Activated T-cell treated with anti-CD3 and anti-CD28 coated beads, Interleukin-2, amount 50 U/mL, for 72 hours (primary cell): ENCODE data around the gene LPP. TPM values are rescaled to one million over a fixed set of nuclear protein-coding genes. Genes with fewer than 3 reads are reported as not detected.

ENCODE experiments used
- ATAC-seq, 2 donors: fragments of 150-1000 bp; cut with Tn5 transposase; replicated peaks in 1 of 2; 2 replicates each; pipeline ENCODE4 v1.10.0; 2021; ENCODE audit warnings: moderate library complexity in 2 of 2, mild to moderate bottlenecking in 1 of 2
- DNase-seq, 2 donors: peaks; one replicate each; pipeline ENCODE4 v3.0.0; 2021 to 2022; ENCODE audit warnings: mixed read lengths in 1 of 2
- H3K27ac Mint-ChIP-seq: one replicate; pipeline ENCODE4 v1.8.0; 2022; ENCODE audit warnings: mild to moderate bottlenecking, moderate library complexity, mixed read lengths
- H3K27me3 Mint-ChIP-seq: one replicate; pipeline ENCODE4 v1.8.0; 2022; ENCODE audit warnings: low read depth, mixed read lengths
- H3K36me3 Mint-ChIP-seq, 2 donors: one replicate each; pipeline ENCODE4 v1.8.0; 2022; ENCODE audit warnings: mixed read lengths in 2 of 2, mild to moderate bottlenecking in 1 of 2; ENCODE audit not compliant: insufficient read depth in 2 of 2
- H3K4me1 Mint-ChIP-seq: one replicate; pipeline ENCODE4 v1.8.0; 2022; ENCODE audit warnings: low read depth, mixed read lengths
- H3K4me3 Mint-ChIP-seq, 2 donors: one replicate each; pipeline ENCODE4 v1.8.0; 2022; ENCODE audit warnings: mild to moderate bottlenecking in 2 of 2, mixed read lengths in 2 of 2, moderate library complexity in 2 of 2
- H3K9me3 Mint-ChIP-seq, 2 donors: one replicate each; pipeline ENCODE4 v1.8.0; 2022; ENCODE audit warnings: mixed read lengths in 2 of 2
- total RNA-seq, 2 donors: library from RNA; stranded (reverse); gene quantifications; one replicate each; pipeline ENCODE4 v1.2.3, GENCODE V29; 2022

LPP gene
- total RNA-seq, 2 donors from 2014 or later = 50.4 to 67.7 TPM

DNA sequence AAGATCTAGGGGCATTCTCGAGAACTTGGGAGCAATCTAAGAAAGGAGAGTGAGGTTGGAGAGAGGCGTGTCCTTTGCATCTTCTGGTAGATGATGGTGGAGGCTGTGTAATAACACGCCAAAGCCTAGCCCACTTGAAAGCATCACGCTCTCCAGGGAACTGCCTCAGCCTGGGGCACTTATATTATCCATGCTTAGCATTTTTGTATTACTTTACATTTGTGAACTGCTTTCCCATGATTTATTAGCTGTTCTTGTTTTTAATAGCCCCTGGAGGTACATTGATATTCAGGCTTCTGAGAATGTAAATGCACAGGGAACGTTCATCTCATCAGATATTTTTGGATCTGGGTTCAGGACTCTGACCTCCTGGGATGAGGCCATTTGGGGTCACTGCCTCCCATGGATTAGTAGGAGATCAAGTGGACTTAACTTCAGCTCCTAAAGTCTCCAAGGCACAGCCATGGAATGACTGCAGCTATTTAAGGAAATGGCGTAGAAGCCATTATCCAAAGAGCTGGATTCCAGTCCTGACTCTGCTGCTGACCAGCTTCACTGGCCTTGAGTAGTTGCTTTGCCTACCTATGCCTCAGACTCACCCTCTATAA, 124.9 kb downstream of the LPP start:
- Mint-ChIP-seq H3K27ac (no peak overlapping the region), H3K36me3 (peaks cover 0 to 1% of the 10 kb centered on the region in 2 donors), H3K27me3 (no peaks in the 10 kb centered on the region), H3K4me3 (no peak overlapping the region), H3K9me3 (no peaks in the 10 kb centered on the region), H3K4me1 (peaks cover 42% of the 10 kb centered on the region)
- no peak for ATAC-seq
- no peak for DNase-seq

DNA sequence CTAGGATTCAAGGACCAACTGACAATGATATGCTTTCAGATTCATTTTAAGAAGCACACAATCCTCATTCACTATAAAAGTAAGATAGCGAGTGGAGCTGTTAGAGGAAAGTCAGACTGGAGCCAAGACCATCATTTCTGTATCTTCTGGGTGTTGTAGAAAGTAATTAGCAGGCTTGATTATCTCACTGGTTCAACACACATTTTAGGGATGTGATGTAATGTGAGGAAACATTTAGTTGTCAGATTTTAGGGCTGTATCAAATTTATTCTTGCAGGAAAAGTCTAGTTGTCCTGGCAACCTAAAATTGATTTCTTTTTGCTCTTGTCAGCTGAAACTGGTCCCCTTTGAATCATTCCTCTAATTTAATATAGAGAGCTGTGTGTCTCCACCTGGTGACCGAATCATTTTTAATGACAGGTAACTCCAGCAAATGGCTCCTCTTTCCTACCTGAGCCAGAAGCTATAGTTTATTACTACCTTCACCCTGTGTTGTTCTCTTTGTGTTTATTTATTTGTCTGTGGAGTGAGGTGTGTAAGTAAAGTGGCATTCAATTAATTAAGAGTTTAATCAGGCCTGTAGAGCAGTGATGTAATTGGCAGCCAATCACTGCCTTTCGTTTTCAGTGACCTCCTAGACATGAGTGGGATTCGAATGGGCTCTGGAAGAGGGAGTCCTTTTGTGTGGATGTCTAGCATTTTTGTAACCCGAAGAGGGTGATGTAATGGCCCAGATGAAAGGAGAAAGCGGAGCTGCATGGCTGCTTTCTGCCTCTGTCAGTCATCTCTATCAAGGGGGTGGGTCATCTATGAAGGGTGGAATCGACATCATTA, 125.8 kb downstream of the LPP start:
- ATAC-seq (peak in 1 of 2 donors; percentile 20), DNase-seq (no peak)
- peak overlapping the region; percentile 32 for H3K27ac Mint-ChIP-seq
- H3K4me1 Mint-ChIP-seq = peaks cover 51% of the 10 kb centered on the region
- no peak overlapping the region for H3K4me3 Mint-ChIP-seq
- H3K9me3 Mint-ChIP-seq = no peaks in the 10 kb centered on the region
- H3K36me3 Mint-ChIP-seq = peaks cover 0 to 1% of the 10 kb centered on the region in 2 donors
- no peaks in the 10 kb centered on the region for H3K27me3 Mint-ChIP-seq

DNA sequence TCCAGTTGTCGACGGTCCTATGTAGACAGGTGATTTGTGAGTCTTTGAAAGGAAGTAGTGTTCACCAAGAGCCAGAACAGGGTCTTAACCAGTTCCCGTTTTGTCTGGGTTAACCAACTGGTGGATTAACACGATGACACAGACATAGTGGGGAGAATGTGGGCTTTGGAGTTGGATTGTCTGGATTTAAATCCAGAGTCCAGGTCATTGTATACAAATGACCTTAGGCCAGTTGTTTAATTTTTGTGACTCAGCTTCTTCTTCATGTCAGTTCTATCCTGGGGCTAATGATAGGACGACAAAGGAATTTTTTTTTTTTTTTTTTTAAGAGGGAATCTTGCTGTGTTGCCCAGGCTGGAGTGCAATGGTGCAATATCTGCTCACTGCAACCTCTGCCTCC, 126.7 kb downstream of the LPP start:
- Mint-ChIP-seq H3K4me3 (no peak overlapping the region), H3K27ac (no peak overlapping the region), H3K4me1 (peaks cover 60% of the 10 kb centered on the region), H3K9me3 (no peaks in the 10 kb centered on the region), H3K36me3 (peaks cover 0 to 1% of the 10 kb centered on the region in 2 donors), H3K27me3 (no peaks in the 10 kb centered on the region)
- no peak for DNase-seq
- ATAC-seq = no peak

DNA sequence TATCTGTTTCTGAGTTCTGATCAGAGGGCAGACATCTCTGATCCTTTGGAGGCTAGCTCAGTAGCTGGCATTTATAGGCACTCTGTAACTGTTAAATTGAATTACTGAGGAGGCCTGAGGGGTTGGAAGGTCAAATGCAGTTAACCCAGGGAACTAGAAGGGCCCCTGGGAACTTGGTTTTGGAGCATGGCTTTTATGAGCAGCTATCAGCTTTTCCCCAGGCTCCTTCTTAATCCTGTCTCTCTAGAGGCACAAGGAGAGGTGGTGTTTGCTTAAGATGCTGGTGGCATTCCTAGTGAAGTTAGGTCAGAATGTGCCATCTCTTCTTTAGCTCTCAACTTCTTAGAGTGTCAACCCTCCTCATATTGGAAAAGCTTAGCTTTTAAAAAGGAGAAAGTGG, 128.9 kb downstream of the LPP start:
- no peak overlapping the region for H3K4me3 Mint-ChIP-seq
- no peaks in the 10 kb centered on the region for H3K27me3 Mint-ChIP-seq
- H3K4me1 Mint-ChIP-seq = peaks cover 76% of the 10 kb centered on the region

DNA sequence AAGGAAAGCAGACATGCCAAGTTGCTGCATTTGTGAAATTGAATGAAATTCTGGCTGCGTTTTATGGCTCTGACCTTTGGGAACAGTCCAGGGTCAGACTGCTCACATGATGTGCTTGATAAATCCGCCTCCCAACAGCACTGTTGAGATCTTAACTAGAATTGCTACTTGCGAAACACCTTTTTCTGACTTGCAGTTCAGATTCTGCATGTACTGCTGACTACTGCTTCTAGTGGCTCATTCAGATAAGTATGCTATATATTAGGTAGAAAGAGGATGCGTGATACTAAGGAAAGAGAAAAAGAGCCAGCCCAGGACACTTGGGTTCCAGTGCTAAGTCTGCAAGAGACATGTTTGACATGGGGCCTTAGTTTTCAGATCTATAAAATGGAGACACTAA, 129.4 kb downstream of the LPP start:
- H3K9me3 Mint-ChIP-seq = no peaks in the 10 kb centered on the region
- no peak for ATAC-seq
- H3K36me3 Mint-ChIP-seq = peaks cover 0 to 1% of the 10 kb centered on the region in 2 donors
- no peak for DNase-seq
- H3K27me3 Mint-ChIP-seq = no peaks in the 10 kb centered on the region
- H3K4me1 Mint-ChIP-seq = peaks cover 77% of the 10 kb centered on the region
- H3K4me3 Mint-ChIP-seq = peak overlapping the region in 1 of 2 donors; percentile 20
- peak overlapping the region; percentile 24 for H3K27ac Mint-ChIP-seq

More for the DNA sequence above, 128.9 kb downstream of the LPP start:
- Mint-ChIP-seq H3K27ac (no peak overlapping the region), H3K36me3 (no peaks in the 10 kb centered on the region), H3K9me3 (no peaks in the 10 kb centered on the region)
- no peak for ATAC-seq
- no peak for DNase-seq

DNA sequence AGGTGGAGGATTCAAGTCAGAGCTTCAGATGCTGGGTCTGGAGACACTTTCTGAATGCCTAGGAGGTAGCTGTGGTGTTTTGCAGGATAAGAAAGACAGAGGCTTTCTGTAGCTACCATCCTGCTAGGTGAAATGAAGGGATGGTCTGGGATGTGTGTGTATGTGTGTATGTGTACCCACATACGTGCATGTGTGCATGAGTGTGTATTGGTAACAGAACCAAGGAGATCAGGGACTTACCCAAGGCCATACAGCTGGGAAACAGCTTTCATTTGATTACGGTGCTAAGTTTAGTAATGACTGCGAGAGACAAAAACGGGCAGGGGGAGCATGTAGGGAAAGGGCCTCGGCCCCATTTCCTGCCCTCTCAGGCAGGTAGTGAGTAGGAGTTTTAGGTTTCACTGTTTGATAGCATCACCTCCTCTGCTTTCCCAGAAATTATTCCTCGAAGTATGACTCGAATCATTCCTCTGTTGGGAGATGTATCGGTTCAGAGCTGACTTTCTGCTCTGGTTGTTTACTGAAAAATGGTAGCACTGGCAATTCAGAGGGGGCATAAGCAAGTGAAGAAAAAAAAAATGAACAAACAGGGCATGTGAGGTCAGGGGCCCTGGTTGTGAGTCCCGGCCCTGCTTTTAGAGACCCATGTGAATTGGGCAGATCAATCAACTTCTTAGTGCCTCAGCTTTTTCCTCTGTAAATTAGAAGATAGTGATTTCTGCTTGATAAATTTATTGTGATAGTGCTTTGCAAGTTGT, 130.7 kb downstream of the LPP start:
- ATAC-seq = peak; percentile 88 to 89
- Mint-ChIP-seq H3K4me3 (peak overlapping the region; percentile 67 to 68), H3K27me3 (no peaks in the 10 kb centered on the region), H3K36me3 (peaks cover 0 to 2% of the 10 kb centered on the region in 2 donors), H3K9me3 (no peaks in the 10 kb centered on the region), H3K4me1 (peaks cover 66% of the 10 kb centered on the region), H3K27ac (peak overlapping the region; percentile 88)
- peak; percentile 69 to 73 for DNase-seq

DNA sequence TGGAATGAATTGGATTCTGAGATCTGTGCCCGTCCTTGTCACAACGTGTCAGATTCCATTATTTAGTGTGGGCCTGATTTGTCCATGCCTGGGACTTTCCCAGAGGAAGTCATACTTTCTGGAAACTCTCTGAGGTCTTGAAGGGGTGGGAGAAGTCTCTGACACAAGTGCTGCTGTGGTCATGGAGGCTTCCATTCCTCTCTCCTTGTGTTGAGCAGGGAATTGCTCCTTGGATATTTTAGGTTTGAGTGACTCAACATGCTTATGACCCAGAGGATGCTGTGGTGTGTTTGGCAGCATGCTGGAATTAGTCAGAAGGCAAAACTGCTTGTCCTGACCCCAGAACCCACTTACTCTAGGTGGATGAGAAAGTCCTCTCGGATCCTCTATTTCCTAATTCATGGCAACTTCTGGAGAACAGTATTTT, 132.1 kb downstream of the LPP start:
- DNase-seq = peak in 1 of 2 donors; percentile 36
- Mint-ChIP-seq H3K4me3 (peak overlapping the region; percentile 39 to 68), H3K27ac (peak overlapping the region; percentile 45), H3K4me1 (peaks cover 59% of the 10 kb centered on the region), H3K27me3 (no peaks in the 10 kb centered on the region), H3K36me3 (peaks cover 3 to 4% of the 10 kb centered on the region in 2 donors), H3K9me3 (no peaks in the 10 kb centered on the region)
- peak; percentile 8 to 47 for ATAC-seq

DNA sequence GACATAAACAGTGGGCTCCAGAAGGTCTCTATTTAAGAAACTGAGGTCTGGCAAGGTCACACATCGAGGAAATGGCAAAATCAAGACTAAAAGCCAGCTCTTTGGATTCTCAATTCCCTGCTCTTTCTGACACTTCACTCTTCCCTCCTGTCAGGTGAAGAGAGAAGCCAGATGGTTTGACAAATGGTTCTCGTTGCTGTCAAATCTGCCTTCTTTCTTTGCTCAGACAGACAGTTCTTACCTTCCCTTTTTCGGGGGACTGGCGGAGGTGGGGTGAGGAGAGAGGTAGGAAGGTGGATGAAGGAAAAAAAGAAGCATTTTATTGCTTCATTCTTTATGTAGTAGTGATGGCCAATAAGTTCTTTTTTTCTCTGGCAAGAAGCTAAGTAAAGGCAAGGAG, 133.4 kb downstream of the LPP start:
- Mint-ChIP-seq H3K9me3 (no peaks in the 10 kb centered on the region), H3K36me3 (peaks cover 4 to 5% of the 10 kb centered on the region in 2 donors), H3K27me3 (no peaks in the 10 kb centered on the region), H3K4me1 (peaks cover 61% of the 10 kb centered on the region), H3K27ac (no peak overlapping the region), H3K4me3 (peak overlapping the region in 1 of 2 donors; percentile 11)
- no peak for DNase-seq
- no peak for ATAC-seq

DNA sequence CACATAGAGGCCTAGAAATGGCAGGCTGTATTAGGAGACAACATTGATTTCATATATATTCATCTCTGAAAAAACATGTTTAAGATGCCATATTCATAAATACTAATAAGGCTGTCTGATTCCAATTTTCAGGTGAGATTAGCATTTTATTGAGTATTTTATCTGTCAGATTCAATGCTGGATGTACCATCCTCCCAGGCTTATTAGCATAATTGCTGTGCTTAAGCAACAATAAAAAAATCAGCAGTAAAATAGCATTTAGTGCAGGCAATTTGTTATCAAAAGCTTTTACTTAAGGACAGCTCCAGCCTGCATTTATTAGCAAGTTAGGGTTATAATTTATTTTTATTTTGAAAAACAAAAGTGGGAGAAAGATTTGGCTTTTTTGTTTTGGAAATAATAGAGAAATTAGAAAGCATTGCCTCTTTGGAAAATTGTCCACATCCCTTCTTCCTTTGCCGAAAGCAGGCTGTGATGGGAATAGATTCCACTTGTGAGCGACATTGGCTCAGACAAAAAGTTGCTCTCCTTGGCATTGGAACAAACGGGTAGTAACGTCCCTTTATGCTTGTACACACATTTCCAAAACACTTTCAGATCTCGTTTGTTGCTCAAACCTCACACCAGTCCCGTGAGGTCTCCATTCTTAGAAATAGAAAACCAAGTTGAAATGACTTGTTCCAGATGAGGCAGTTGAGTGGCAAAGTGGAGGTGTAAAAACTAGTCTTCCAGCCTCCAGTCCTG, 134.0 kb downstream of the LPP start:
- H3K4me1 Mint-ChIP-seq = peaks cover 61% of the 10 kb centered on the region
- no peak for ATAC-seq
- H3K27me3 Mint-ChIP-seq = no peaks in the 10 kb centered on the region
- H3K36me3 Mint-ChIP-seq = peaks cover 4 to 5% of the 10 kb centered on the region in 2 donors
- DNase-seq = no peak
- no peak overlapping the region for H3K27ac Mint-ChIP-seq
- no peaks in the 10 kb centered on the region for H3K9me3 Mint-ChIP-seq
- no peak overlapping the region for H3K4me3 Mint-ChIP-seq

DNA sequence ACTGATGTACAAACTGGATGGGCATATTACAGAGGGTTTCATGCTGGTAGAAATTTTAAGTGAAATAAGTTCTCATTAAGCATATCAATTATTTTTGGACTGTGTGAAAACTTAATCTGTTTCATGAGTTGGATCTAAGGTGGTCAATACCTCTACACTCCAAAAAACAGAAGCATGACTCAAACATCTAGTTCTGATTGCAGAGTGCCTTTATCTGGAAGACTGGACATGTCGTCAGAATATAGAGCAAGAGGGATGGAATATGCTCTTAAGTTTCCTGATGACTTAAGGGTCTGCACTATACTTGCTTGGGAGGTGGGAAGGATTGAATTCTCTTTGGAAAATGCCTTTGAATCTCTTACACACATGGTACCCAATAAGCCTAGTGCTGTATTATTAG, 138.3 kb downstream of the LPP start:
- DNase-seq (no peak), ATAC-seq (no peak)
- Mint-ChIP-seq H3K4me1 (peaks cover 66% of the 10 kb centered on the region), H3K36me3 (peaks cover 4 to 5% of the 10 kb centered on the region in 2 donors), H3K4me3 (peak overlapping the region in 1 of 2 donors; percentile 18), H3K27ac (no peak overlapping the region), H3K27me3 (no peaks in the 10 kb centered on the region), H3K9me3 (no peaks in the 10 kb centered on the region)

DNA sequence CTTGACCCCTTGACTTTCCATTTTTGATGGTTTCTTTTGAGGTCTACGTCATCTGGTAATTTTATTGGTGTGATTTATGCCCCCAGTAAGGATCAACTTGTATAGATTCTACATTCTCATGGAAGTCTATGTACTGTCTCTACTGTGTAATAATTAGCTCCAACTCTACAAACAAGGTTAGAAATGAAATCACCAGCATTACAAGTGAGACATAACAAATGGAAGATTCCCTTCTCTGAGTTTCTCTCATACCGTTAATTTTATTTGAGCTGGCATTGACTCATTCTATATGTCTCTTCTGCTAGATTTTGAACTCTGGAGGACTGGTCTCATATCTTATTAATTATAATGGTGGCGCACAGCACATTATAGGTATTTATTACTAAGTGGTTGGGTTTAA, 138.9 kb downstream of the LPP start:
- peak overlapping the region; percentile 92 for H3K27ac Mint-ChIP-seq
- no peak for DNase-seq
- no peaks in the 10 kb centered on the region for H3K27me3 Mint-ChIP-seq
- peaks cover 4 to 5% of the 10 kb centered on the region in 2 donors for H3K36me3 Mint-ChIP-seq
- peaks cover 68% of the 10 kb centered on the region for H3K4me1 Mint-ChIP-seq
- peak overlapping the region in 1 of 2 donors; percentile 71 for H3K4me3 Mint-ChIP-seq
- ATAC-seq = peak in 1 of 2 donors; percentile 22
- H3K9me3 Mint-ChIP-seq = no peaks in the 10 kb centered on the region

DNA sequence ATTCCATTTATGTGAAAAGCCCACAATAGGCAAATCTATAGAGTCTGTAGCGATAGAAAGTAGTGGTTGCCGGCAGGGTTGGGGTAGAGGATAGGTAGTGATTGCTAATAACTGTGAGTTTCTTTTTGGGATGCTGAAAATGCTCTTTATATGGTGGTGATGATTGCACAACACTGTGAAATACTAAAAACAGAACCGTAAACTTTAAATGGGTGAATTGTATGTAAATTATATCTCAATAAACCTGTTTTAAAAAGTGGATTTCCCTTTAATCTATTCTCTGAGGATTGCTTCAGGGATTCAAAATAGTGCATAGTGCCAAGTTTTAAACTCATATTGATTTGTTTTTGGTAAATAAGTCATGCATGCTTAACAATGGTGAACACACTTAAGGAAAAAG, 140.2 kb downstream of the LPP start:
- Mint-ChIP-seq H3K27me3 (no peaks in the 10 kb centered on the region), H3K27ac (peak overlapping the region; percentile 92), H3K36me3 (peaks cover 2 to 5% of the 10 kb centered on the region in 2 donors), H3K4me3 (peak overlapping the region in 1 of 2 donors; percentile 36), H3K4me1 (peaks cover 74% of the 10 kb centered on the region), H3K9me3 (peaks cover 0 to 2% of the 10 kb centered on the region in 2 donors)
- DNase-seq (no peak), ATAC-seq (peak; percentile 24 to 32)
